ENCODE measurements around the gene DLGAP1. TPM values are rescaled to one million over a fixed set of nuclear protein-coding genes. Genes with fewer than 3 reads are reported as not detected.

DLGAP1 gene
- total RNA-seq, 1 experiment from 2014 or later: 0.39 TPM

GRCh38 chr18:3889803-3890202 lies 565.3 kb downstream of the DLGAP1 start:
- Histone ChIP-seq H3K79me2 (ENCODE audit: insufficient read depth, low read length) (no peaks in the 10 kb centered on the region), H4K20me1 (ENCODE audit: insufficient read depth) (no peaks in the 10 kb centered on the region), H3K27me3 (ENCODE audit: insufficient read depth, low read length) (no peaks in the 10 kb centered on the region), H3K4me3 (replicated peaks in 1 of 2; ENCODE audit: low read depth in 1 of 2, low read length in 2 of 2) (no peak overlapping the region), H2AFZ (ENCODE audit: low read depth, low read length, poor library complexity, severe bottlenecking) (no peak overlapping the region), H3K4me2 (ENCODE audit: low read length) (no peak overlapping the region), H3K9ac (ENCODE audit: low read length) (no peak overlapping the region), H3K27ac (ENCODE audit: low read depth, low read length) (no peak overlapping the region), H3K9me2 (ENCODE audit: insufficient read depth) (no peaks in the 10 kb centered on the region), H3K36me3 (ENCODE audit: control insufficient read depth in 1 of 2, insufficient read depth in 2 of 2, low read length in 2 of 2) (no peaks in the 10 kb centered on the region), H3K9me3 (ENCODE audit: control insufficient read depth in 1 of 2, insufficient read depth in 1 of 2, low read depth in 1 of 2, low read length in 2 of 2) (no peaks in the 10 kb centered on the region), H3K4me1 (ENCODE audit: control insufficient read depth in 1 of 2, insufficient read depth in 2 of 2, low read length in 2 of 2) (no peaks in the 10 kb centered on the region)
- CTCF ChIA-PET: interaction anchor here (0.8 kb wide), 1 partner anchor 20 kb away, joined by 3 read pairs; no protein-coding TSS in a partner anchor
- BruUV-seq (replicated peaks): no TSS peak
- no peak for DNase-seq (ENCODE audit: low read depth, low spot score)
- intact Hi-C loops (cut with micrococcal nuclease): no loop called here
- RAD21 ChIA-PET (ENCODE audit: low non-redundant PET in 1 of 2, low total read pairs in 2 of 2, uncharacterized antibody in 2 of 2, unreplicated experiment in 2 of 2): no interaction called here
- TF ChIP-seq CEBPB (IDR thresholded peaks at IDR 0.05; ENCODE audit: low read depth) (no peak), POLR2AphosphoS5 (IDR thresholded peaks at IDR 0.05; ENCODE audit: low read depth, low read length) (no peak), ZBTB33 (IDR thresholded peaks at IDR 0.05; ENCODE audit: extremely low read depth, insufficient replicate concordance, low read length) (no peak), POLR2A (IDR thresholded peaks at IDR 0.05; ENCODE audit: borderline replicate concordance, extremely low read depth, insufficient read depth, insufficient read length) (no peak), YY1 (IDR thresholded peaks at IDR 0.05; ENCODE audit: extremely low read depth, insufficient replicate concordance, low read depth, low read length) (no peak), REST (IDR thresholded peaks at IDR 0.05; ENCODE audit: low read depth) (no peak), RAD21 (IDR thresholded peaks at IDR 0.05; ENCODE audit: low read depth) (no peak), SIN3A (IDR thresholded peaks at IDR 0.05; ENCODE audit: low read depth) (no peak)
- ATAC-seq: no peak
- POLR2A ChIA-PET: no interaction called here

Measured in HCT116 (cell line).